C4-2B (cell line): Measurements from ENCODE around the gene KCNRG.

Source experiments
- H3K27ac ChIP-seq: fragments of 450-650 bp; 2 replicates; pipeline ENCODE4 v1.5.1; 2017
- ZFX ChIP-seq: fragments of 450-650 bp; IDR thresholded peaks from 2 replicates; pipeline ENCODE4 v1.6.1; 2017
- TF ChIP-seq, protein P1 (sequence below): fragments of 450-650 bp; conservative IDR thresholded peaks from 2 replicates; pipeline ENCODE4 v1.5.1; 2017; ENCODE audit warnings: mild to moderate bottlenecking

Gene KCNRG

DNA sequence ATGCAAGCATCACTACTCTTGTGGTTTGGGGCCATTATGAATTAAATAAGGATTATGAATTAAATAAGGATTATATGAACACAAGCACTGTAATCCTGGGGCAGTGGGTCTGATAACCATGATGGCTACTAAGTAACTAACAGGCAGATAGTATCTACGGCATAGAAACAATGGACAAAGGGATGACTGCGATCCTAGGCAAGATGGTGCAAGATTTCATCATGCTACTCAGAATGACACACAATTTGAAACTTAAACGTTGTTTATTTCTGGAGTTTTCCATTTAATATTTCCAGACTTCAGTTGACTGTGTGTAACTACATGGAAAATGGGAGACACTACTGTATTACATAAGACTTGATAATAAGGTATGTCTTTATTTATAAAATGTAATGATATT is 15.1 kb downstream of the KCNRG start:
- TF ChIP-seq, protein P1, sequence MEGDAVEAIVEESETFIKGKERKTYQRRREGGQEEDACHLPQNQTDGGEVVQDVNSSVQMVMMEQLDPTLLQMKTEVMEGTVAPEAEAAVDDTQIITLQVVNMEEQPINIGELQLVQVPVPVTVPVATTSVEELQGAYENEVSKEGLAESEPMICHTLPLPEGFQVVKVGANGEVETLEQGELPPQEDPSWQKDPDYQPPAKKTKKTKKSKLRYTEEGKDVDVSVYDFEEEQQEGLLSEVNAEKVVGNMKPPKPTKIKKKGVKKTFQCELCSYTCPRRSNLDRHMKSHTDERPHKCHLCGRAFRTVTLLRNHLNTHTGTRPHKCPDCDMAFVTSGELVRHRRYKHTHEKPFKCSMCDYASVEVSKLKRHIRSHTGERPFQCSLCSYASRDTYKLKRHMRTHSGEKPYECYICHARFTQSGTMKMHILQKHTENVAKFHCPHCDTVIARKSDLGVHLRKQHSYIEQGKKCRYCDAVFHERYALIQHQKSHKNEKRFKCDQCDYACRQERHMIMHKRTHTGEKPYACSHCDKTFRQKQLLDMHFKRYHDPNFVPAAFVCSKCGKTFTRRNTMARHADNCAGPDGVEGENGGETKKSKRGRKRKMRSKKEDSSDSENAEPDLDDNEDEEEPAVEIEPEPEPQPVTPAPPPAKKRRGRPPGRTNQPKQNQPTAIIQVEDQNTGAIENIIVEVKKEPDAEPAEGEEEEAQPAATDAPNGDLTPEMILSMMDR, result no peak
- no peak for TF ChIP-seq ZFX
- H3K27ac ChIP-seq, result no peak overlapping the region

DNA sequence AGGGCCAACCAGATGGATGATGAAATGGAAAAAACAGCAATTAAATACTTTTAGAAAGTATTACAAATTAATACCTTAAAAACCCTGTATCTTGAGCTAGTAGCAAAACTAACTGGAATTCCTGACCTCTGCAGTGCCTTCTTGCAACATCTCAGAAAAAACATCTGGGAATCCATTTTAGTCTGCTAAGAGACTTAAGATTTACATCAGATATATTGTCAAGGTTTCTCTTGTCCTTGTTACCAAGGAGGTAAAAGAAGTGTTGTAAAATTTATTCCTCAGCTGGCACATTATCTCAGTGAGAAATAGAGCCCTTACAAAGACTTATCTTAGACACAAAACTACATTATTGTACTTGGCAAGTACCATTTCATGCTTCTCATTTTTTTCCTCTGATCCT is 18.5 kb downstream of the KCNRG start:
- no peak for TF ChIP-seq ZFX
- TF ChIP-seq, protein P1, result no peak

DNA sequence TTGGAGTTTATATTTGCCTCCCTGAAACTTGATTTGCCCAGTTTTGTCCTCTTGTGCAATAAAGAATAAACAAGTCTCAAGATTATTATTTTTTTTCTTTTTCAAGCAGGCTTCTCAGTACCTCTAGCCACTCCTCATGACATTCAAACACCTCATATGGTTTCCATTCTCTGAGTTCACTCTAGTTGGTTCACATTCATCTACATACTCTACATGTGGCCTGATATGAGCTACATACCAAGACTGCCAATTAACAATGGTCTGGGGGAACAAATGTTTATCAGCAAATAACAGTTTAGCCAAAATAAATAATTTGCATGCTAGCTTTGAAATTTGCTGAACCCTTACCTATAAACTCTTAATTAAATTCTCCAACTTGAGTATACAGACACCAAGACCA is 22.5 kb downstream of the KCNRG start:
- H3K27ac ChIP-seq, result no peak overlapping the region
- TF ChIP-seq, protein P1, result no peak
- no peak for TF ChIP-seq ZFX

More for the DNA sequence above, 18.5 kb downstream of the KCNRG start:
- H3K27ac ChIP-seq, result no peak overlapping the region

DNA sequence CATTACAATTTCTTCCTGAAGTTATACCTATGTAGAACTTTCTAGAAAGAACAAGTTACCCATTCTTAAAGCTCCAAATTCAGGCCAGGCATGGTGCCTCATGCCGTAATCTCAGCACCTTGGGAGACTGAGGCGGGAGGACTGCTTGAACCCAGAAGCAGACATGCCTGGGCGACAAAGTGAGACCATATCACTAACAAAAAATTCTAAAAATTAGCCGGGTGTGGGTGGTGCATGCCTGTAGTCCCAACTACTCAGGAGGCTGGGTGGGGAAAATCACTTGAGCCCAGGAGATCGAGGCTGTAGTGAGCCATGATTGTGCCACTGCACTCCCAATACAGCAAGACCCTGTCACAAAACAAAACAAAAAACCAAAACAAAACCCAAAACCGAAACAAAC is 23.0 kb downstream of the KCNRG start:
- TF ChIP-seq, protein P1, result no peak
- TF ChIP-seq ZFX, result no peak
- H3K27ac ChIP-seq, result no peak overlapping the region

DNA sequence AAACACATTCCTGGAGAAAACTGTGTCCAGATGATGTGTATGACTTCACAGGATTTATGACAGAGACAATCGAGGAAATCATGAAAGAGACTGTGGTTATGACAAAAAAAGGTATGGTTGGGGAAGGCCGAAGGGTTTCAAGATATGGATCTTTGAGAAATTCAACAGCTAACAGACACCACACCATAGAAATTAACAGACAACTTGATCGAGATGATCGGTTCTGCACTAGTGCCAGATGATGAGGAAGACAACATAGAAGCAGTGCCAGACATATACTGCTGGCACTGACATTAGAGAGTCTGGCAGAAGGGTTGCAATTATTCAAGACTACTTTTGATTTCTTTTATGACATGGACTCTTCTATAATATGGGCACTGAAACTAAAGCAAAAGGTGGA is 37.2 kb downstream of the KCNRG start:
- no peak overlapping the region for H3K27ac ChIP-seq
- no peak for TF ChIP-seq ZFX
- TF ChIP-seq, protein P1, result no peak

DNA sequence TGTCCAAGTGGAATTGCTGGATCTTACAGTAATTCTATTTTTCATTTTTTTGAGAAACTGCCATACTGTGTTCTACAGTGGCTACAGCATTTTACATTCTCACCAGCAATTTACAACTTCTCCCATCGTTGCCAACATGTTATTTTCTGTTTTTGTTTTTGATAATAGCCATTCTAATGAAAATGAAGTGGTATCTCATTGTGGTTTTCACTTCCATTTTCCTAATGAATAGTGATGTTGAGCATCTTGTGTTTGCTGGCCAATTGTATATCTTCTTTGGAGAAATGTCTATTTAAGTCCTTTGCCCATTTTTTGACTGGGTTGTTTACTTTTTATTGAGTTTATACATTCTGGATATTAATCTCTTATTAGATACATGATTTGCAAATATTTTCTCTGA is 38.6 kb downstream of the KCNRG start:
- H3K27ac ChIP-seq, result no peak overlapping the region
- no peak for TF ChIP-seq ZFX
- TF ChIP-seq, protein P1, result no peak

DNA sequence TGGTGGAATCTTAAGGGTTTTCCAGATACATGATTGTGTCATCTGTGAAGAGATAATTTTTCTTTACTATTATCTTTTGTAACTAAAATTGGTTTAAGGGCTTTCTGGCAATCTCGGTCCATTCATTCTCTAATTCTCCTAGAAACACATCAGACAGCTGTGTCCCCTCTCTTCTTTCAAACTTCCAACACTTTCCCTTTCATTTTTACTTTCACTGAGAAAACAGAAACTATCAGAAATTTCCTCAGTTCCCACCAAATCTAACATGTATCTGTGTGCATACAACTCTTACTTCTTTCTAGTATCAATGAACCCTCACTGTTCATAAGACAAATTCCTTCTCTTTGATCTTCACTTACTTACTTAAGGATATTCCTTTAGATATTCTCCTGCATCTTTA is 40.2 kb downstream of the KCNRG start:
- H3K27ac ChIP-seq, result no peak overlapping the region
- TF ChIP-seq, protein P1, result no peak
- TF ChIP-seq ZFX, result no peak
